ENCODE results near the gene RIPOR3. TPM values are rescaled to one million over a fixed set of nuclear protein-coding genes. Genes with fewer than 3 reads are reported as not detected.

Gene RIPOR3
- total RNA-seq, 3 donors from 2014 or later (not counting 1 experiment from before 2014, with no cell fraction given): 0.45 TPM; not detected in 2

- WGBS (ENCODE audit: insufficient coverage): 85% methylated on average over 21 of the region's 22 CpGs
- no peaks in the 10 kb centered on the region for H3K4me1 ChIP-seq (ENCODE audit: control insufficient read depth, insufficient read depth, low read length)
- Mint-ChIP-seq H3K9me3 (no peaks in the 10 kb centered on the region), H3K4me1 (no peaks in the 10 kb centered on the region), H3K4me3 (no peak overlapping the region), H3K36me3 (no peaks in the 10 kb centered on the region), H3K27ac (no peak overlapping the region), H3K27me3 (ENCODE audit: low read depth in 2 of 2) (peaks cover 7 to 10% of the 10 kb centered on the region in 2 donors)
- ATAC-seq: no peak
- intact Hi-C loops (cut with micrococcal nuclease): no loop called here
- no peaks in the 10 kb centered on the region for H3K36me3 ChIP-seq (ENCODE audit: control insufficient read depth, insufficient read depth, low read length)
- no peak overlapping the region for H3K4me3 ChIP-seq (ENCODE audit: low read length)
- no peak overlapping the region for H3K27ac ChIP-seq (ENCODE audit: low read length)
- TF ChIP-seq, protein P1, sequence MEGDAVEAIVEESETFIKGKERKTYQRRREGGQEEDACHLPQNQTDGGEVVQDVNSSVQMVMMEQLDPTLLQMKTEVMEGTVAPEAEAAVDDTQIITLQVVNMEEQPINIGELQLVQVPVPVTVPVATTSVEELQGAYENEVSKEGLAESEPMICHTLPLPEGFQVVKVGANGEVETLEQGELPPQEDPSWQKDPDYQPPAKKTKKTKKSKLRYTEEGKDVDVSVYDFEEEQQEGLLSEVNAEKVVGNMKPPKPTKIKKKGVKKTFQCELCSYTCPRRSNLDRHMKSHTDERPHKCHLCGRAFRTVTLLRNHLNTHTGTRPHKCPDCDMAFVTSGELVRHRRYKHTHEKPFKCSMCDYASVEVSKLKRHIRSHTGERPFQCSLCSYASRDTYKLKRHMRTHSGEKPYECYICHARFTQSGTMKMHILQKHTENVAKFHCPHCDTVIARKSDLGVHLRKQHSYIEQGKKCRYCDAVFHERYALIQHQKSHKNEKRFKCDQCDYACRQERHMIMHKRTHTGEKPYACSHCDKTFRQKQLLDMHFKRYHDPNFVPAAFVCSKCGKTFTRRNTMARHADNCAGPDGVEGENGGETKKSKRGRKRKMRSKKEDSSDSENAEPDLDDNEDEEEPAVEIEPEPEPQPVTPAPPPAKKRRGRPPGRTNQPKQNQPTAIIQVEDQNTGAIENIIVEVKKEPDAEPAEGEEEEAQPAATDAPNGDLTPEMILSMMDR (IDR thresholded peaks at IDR 0.05): no peak
- H3K27me3 ChIP-seq (ENCODE audit: control insufficient read depth, insufficient read depth, low read length): no peaks in the 10 kb centered on the region
- no peak for DNase-seq
- no peaks in the 10 kb centered on the region for H3K9me3 ChIP-seq (ENCODE audit: control insufficient read depth, insufficient read depth, low read length)
Measured at GRCh38 chr20:50636601-50637540, 54.5 kb downstream of the RIPOR3 start.

GRCh38 chr20:50635676-50636600 is 55.4 kb downstream of the RIPOR3 start:
- Mint-ChIP-seq H3K36me3 (no peaks in the 10 kb centered on the region), H3K4me1 (no peaks in the 10 kb centered on the region), H3K27ac (no peak overlapping the region), H3K9me3 (no peaks in the 10 kb centered on the region), H3K27me3 (ENCODE audit: low read depth in 2 of 2) (peaks cover 7 to 9% of the 10 kb centered on the region in 2 donors), H3K4me3 (no peak overlapping the region)
- DNase-seq (peak; percentile 35 to 65), ATAC-seq (peak in 2 of 3 donors; percentile 56 to 72)
- Histone ChIP-seq H3K27ac (ENCODE audit: low read length) (no peak overlapping the region), H3K9me3 (ENCODE audit: control insufficient read depth, insufficient read depth, low read length) (no peaks in the 10 kb centered on the region), H3K27me3 (ENCODE audit: control insufficient read depth, insufficient read depth, low read length) (no peaks in the 10 kb centered on the region), H3K36me3 (ENCODE audit: control insufficient read depth, insufficient read depth, low read length) (no peaks in the 10 kb centered on the region), H3K4me1 (ENCODE audit: control insufficient read depth, insufficient read depth, low read length) (no peaks in the 10 kb centered on the region), H3K4me3 (ENCODE audit: low read length) (no peak overlapping the region)
- 60% methylated on average over 21 of the region's 21 CpGs for WGBS (ENCODE audit: insufficient coverage)
- intact Hi-C loops (cut with micrococcal nuclease): no loop called here
- TF ChIP-seq, protein P1 (IDR thresholded peaks at IDR 0.05): peak; percentile 64

GRCh38 chr20:50635014-50635557 is 56.3 kb downstream of the RIPOR3 start:
- no peak for ATAC-seq
- WGBS (ENCODE audit: insufficient coverage): 93% methylated on average over 10 of the region's 10 CpGs
- TF ChIP-seq, protein P1 (IDR thresholded peaks at IDR 0.05): no peak

More at GRCh38 chr20:50635014-50635557, 56.3 kb downstream of the RIPOR3 start:
- Mint-ChIP-seq H3K36me3 (no peaks in the 10 kb centered on the region), H3K4me3 (no peak overlapping the region), H3K27ac (no peak overlapping the region), H3K4me1 (no peaks in the 10 kb centered on the region), H3K27me3 (ENCODE audit: low read depth in 2 of 2) (peaks cover 7 to 9% of the 10 kb centered on the region in 2 donors), H3K9me3 (no peaks in the 10 kb centered on the region)
- no peak overlapping the region for H3K4me3 ChIP-seq (ENCODE audit: low read length)
- H3K9me3 ChIP-seq (ENCODE audit: control insufficient read depth, insufficient read depth, low read length): no peaks in the 10 kb centered on the region
- H3K27ac ChIP-seq (ENCODE audit: low read length): no peak overlapping the region
- no peaks in the 10 kb centered on the region for H3K36me3 ChIP-seq (ENCODE audit: control insufficient read depth, insufficient read depth, low read length)
- H3K27me3 ChIP-seq (ENCODE audit: control insufficient read depth, insufficient read depth, low read length): no peaks in the 10 kb centered on the region
- intact Hi-C loops (cut with micrococcal nuclease): no loop called here
- no peaks in the 10 kb centered on the region for H3K4me1 ChIP-seq (ENCODE audit: control insufficient read depth, insufficient read depth, low read length)
- no peak for DNase-seq

All from natural killer cell (primary cell).